ENCODE measurements around the gene RAD51B. TPM values are rescaled to one million over a fixed set of nuclear protein-coding genes. Genes with fewer than 3 reads are reported as not detected.
A peak's percentile ranks its signal among the peaks of the same experiment; 100 is the strongest.

The RAD51B gene
- total and polyA plus RNA-seq, 9 donors, result 21.6 to 70.1 (median 35.1) TPM

GRCh38 chr14:68231898-68232297 lies 412.3 kb downstream of the RAD51B start:
- TF ChIP-seq EP300 (IDR thresholded peaks at IDR 0.05) (no peak), CTCF (IDR thresholded peaks at IDR 0.05) (no peak), POLR2A (IDR thresholded peaks at IDR 0.05) (no peak)
- Histone ChIP-seq H3K4me1 (ENCODE audit: insufficient read depth) (peaks cover 8% of the 10 kb centered on the region), H3K4me3 (no peak overlapping the region), H3K36me3 (no peaks in the 10 kb centered on the region), H3K9me3 (no peaks in the 10 kb centered on the region), H3K27me3 (no peaks in the 10 kb centered on the region), H3K27ac (peak overlapping the region in 1 of 2 donors; percentile 78)
- intact Hi-C loops (cut with DNase I), result loop anchor here in 1 of 4 donors (10.0 kb wide), 2 partner anchors 87 to 277 kb away; no protein-coding TSS in a partner anchor
- WGBS, 3 donors, result 11 to 17% (median 11%) methylated on average over 1 of the region's 1 CpG
- DNase-seq, result no peak

GRCh38 chr14:68232300-68233055 lies 412.9 kb downstream of the RAD51B start:
- H3K4me1 ChIP-seq (ENCODE audit: insufficient read depth), result peaks cover 8% of the 10 kb centered on the region
- no peaks in the 10 kb centered on the region for H3K27me3 ChIP-seq
- no peaks in the 10 kb centered on the region for H3K9me3 ChIP-seq
- H3K36me3 ChIP-seq, result no peaks in the 10 kb centered on the region
- intact Hi-C loops (cut with DNase I), result loop anchor here in 1 of 4 donors (10.0 kb wide), 2 partner anchors 88 to 278 kb away; no protein-coding TSS in a partner anchor
- DNase-seq, result peak in 4 of 5 donors; percentile 43 to 75 (median 68)
- no peak for TF ChIP-seq POLR2A (IDR thresholded peaks at IDR 0.05)
- no peak for TF ChIP-seq EP300 (IDR thresholded peaks at IDR 0.05)
- TF ChIP-seq CTCF (IDR thresholded peaks at IDR 0.05), result no peak
- peak overlapping the region in 1 of 2 donors; percentile 78 for H3K27ac ChIP-seq
- H3K4me3 ChIP-seq, result no peak overlapping the region
- WGBS, 3 donors, result 7 to 13% (median 12%) methylated on average over 2 of the region's 2 CpGs

- Histone ChIP-seq H3K9me3 (no peaks in the 10 kb centered on the region), H3K27me3 (no peaks in the 10 kb centered on the region), H3K4me1 (ENCODE audit: insufficient read depth) (peaks cover 9% of the 10 kb centered on the region), H3K36me3 (no peaks in the 10 kb centered on the region), H3K4me3 (no peak overlapping the region), H3K27ac (peak overlapping the region; percentile 28 to 78)
- intact Hi-C loops (cut with DNase I), result loop anchor here in 1 of 4 donors (10.0 kb wide), 2 partner anchors 88 to 278 kb away; no protein-coding TSS in a partner anchor
- TF ChIP-seq CTCF (IDR thresholded peaks at IDR 0.05) (no peak), POLR2A (IDR thresholded peaks at IDR 0.05) (no peak), EP300 (IDR thresholded peaks at IDR 0.05) (no peak)
- no peak for DNase-seq
Measured at GRCh38 chr14:68233101-68233784, 413.7 kb downstream of the RAD51B start.

GRCh38 chr14:68234101-68234905 lies 414.7 kb downstream of the RAD51B start:
- no peaks in the 10 kb centered on the region for H3K27me3 ChIP-seq
- no peak overlapping the region for H3K4me3 ChIP-seq
- peak overlapping the region; percentile 28 to 78 for H3K27ac ChIP-seq
- H3K36me3 ChIP-seq, result no peaks in the 10 kb centered on the region
- intact Hi-C loops (cut with DNase I), result loop anchor here in 1 of 4 donors (10.0 kb wide), 2 partner anchors 90 to 280 kb away; no protein-coding TSS in a partner anchor
- WGBS, 3 donors, result 90 to 93% (median 91%) methylated on average over 3 of the region's 3 CpGs
- H3K9me3 ChIP-seq, result no peaks in the 10 kb centered on the region
- H3K4me1 ChIP-seq (ENCODE audit: insufficient read depth), result peaks cover 9% of the 10 kb centered on the region
- DNase-seq, result no peak
- TF ChIP-seq POLR2A (IDR thresholded peaks at IDR 0.05) (no peak), EP300 (IDR thresholded peaks at IDR 0.05) (no peak), CTCF (IDR thresholded peaks at IDR 0.05) (no peak)

Measured in ovary (tissue), 9 donors.